Stimulated activated CD8-positive, alpha-beta memory T cell treated with anti-CD3 and anti-CD28 coated beads, Interleukin-15, amount 100 ng/mL, for 48 hours (primary cell): ENCODE results near the gene SLC6A2.

ENCODE experiments used
- DNase-seq, 2 donors: peaks; one replicate each; pipeline ENCODE4 v3.0.0-alpha.2; 2020; ENCODE audit warnings: low read depth in 2 of 2

The SLC6A2 gene

DNA sequence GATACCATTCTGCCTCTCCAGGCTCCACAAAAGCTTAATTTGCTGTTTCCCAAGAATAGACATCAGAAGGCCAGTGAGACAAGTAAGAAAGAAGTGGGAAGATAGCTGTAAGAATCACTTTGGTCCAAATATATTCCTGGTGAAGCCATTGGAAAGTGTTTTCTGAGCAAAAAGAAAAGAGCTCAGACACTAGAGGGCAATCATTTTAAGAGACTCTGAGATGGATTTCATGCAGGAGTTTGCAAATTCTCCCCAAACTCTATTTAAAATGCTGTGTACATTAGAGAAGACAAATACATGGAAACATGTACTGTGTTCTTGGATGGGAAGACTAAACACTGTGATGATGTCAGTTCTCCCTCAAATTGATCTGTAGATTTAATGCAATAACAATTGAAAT is 8.0 kb upstream of the SLC6A2 start:
- no peak for DNase-seq

GRCh38 chr16:55651841-55652824 is 3.7 kb upstream of the SLC6A2 start:
- no peak for DNase-seq

GRCh38 chr16:55653106-55653505 is 2.7 kb upstream of the SLC6A2 start:
- DNase-seq: no peak

GRCh38 chr16:55655381-55655896 is 349 bp upstream of the SLC6A2 start:
- no peak for DNase-seq

DNA sequence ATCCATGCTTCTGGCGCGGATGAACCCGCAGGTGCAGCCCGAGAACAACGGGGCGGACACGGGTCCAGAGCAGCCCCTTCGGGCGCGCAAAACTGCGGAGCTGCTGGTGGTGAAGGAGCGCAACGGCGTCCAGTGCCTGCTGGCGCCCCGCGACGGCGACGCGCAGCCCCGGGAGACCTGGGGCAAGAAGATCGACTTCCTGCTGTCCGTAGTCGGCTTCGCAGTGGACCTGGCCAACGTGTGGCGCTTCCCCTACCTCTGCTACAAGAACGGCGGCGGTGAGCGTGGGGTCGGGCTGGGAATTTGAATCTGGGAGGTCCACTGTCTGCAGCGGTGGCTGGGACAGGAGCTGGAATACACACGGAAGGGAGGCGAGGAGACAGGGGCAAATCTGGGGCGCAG is 904 bp downstream of the SLC6A2 start:
- no peak for DNase-seq

DNA sequence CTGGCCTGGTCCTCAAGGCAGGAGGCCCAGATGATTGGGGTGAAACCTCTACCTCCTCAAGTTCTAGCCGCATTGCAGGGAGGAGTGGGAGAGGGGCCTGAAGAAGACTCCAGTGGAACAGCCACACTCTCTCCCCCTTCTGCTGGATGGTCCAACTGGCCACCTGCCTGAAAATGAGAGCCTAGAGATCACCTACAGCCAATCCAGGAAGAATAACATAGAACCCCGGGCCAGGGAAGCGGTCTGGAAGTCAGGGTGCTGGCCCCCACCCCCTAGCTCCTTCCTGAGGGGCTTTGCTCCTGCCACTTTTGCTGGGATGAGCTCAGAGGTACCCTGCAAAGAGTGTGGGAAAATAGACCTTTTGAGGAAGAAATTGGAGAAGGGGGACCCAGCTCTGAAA is 1.8 kb downstream of the SLC6A2 start:
- DNase-seq: no peak

DNA sequence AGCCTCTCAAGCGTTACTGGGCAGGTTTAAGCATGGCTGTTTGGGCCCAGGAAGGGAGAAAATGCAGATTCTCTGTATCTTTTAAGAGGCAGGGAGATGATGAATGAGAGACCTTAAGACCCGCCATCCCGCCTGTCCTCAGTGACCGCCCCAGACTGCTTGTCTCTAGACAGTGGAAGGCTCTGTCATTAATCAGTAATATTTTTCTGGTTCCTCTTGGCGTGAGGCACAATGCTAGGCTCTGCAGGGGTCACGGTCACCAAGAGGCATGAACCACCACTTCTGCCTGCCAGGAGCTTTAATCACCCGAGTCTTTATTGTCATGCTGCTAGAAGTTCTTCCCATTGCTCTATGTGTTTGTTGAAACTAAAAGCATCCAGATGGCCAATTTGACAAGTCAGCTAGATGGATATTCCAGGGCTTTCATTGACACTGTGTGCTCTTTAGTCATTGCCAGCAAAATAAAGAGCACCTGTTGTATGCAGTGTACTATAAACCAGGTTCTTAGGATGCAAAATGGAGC is 3.2 kb downstream of the SLC6A2 start:
- no peak for DNase-seq

DNA sequence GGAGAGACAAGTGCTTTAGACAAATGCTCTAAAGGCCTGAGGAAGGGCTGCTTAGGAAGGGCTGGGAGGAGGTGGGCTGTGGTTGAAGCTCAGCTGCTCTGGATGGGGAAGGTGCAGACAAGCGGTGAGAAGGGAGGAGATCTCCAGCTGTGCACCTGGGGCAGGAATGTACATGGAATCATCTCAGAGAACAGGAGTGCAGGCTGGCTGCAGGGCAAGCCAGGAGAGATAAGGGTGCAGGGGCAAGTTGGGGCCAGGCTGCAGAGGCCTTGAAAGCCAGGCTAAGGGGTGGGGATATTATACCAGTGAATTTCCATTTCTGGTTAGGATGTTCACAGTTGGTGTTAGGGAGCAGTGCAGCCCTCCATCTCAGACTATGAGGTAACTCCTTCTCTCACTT is 4.2 kb downstream of the SLC6A2 start:
- no peak for DNase-seq

DNA sequence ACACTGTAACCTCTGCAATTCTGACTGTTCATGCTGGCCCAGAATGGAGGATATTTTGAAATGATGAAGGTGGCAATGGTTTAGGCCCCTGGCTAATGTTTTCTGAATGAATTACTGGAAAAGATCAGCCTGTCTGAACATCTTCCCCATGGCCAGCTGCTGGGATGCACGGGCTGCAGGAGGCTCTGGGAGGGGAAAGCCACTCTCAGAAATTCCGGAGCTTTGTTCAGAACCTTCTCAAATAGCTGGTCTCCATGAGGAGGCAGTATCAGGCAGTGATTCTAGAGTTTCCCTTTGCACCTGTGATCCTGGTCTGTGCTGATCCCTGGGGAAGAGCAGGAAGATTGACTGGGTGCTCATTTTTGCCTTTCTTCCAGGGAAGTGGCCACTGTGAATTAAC is 5.0 kb downstream of the SLC6A2 start:
- DNase-seq: no peak

GRCh38 chr16:55661941-55662643 is 6.3 kb downstream of the SLC6A2 start:
- DNase-seq: no peak

DNA sequence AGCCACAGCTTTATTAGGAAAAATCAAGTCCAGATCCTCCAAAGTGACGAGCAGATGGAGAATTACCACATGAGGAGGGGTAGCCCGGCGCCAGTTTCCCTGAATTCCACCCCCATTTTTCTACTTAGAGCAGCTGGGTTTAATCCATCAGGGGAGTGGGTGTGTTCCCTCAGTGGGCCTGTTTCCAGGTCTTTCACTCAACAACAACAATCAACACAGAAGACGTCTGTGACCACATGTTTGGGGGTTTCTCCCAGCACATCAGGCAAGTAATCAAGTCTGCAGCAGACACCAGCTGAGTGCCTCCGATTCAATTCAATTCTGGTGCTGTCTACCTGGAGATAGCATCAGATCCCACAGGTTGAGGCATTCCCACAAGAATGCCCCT is 6.8 kb downstream of the SLC6A2 start:
- DNase-seq: no peak

- no peak for DNase-seq
Measured at GRCh38 chr16:55663225-55663624, 7.4 kb downstream of the SLC6A2 start.

DNA sequence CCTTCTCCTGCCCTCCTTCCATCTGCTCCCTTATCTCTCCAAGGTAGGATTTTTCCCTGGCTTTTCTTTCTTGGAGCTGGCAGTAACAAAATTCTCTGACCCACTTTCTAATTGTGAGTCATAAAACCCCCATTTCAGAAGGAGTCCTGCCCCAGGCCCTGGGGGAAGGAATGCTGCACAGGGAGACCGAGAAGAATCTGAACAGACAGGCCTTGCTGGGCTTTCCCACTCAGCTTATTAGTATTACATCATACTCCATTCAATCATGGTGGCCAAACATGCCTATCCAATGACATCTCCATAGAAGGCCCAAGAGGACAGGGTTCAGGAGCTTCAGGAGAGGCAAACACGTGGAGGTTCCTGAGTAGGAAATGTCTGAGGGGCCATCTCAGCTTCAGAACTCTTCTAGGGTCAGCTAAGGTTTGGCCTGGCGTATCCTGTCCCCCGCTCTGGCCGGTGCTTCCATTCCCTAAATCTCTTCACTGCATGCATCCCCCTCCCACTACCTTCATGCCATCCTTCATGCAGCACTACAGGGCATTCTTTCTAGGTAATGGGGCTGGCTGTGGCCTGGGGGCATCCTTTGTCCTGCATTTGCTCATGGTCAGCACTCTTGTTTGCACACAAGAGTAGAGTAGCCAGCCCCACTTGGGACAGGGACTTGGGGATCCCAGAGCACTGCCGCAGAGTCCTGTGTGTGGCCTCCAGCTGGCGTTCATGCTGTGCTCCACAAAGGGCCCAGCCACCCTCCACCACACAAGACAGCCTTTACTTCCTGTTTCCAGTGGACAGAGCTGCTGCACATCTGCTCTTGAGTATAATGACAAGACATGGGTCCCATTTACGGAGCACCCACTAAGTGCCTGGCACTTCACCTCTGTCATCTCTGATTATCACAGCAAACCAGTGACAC is 8.2 kb downstream of the SLC6A2 start:
- DNase-seq: no peak

GRCh38 chr16:55664786-55665407 is 9.1 kb downstream of the SLC6A2 start:
- DNase-seq: no peak

DNA sequence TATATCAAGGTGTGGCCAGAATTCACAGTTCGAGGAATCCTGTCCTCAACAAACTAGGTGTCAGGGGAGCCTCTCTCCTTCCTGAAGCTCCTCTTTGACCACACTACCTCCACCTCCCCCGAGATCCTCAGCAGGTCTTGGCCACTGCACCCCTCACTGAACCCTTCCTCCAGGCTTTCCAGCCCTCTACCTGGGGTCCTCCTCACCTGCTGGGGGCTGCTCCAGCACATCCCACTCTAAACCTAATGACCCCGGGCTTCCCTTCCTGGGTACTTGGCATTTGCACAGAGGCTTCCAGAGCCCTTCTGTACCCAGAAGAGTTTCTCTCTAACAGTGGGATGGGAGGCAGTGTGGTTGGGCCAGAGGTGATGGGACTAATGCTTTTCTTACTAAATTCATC is 9.7 kb downstream of the SLC6A2 start:
- no peak for DNase-seq

GRCh38 chr16:55666012-55666411 is 10.2 kb downstream of the SLC6A2 start:
- no peak for DNase-seq

DNA sequence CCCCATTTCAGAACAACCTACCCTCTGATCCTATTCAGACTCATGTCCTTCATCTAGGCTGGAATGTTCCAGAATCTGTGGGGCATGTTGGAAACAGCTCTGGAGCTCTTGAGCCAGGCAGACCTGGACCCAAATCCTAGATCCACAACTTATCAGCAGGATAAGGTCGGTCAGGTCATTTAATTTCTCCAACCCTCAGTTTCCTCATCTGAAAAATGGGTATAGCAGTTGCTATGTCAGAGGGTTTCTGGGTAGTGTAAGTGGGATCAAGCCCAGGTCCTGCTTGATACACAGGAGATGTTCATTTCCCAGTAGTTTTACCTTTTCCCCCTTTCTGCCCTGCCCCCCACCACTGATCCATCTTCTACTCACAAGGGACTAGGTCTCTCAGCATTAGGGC is 12.0 kb downstream of the SLC6A2 start:
- no peak for DNase-seq

DNA sequence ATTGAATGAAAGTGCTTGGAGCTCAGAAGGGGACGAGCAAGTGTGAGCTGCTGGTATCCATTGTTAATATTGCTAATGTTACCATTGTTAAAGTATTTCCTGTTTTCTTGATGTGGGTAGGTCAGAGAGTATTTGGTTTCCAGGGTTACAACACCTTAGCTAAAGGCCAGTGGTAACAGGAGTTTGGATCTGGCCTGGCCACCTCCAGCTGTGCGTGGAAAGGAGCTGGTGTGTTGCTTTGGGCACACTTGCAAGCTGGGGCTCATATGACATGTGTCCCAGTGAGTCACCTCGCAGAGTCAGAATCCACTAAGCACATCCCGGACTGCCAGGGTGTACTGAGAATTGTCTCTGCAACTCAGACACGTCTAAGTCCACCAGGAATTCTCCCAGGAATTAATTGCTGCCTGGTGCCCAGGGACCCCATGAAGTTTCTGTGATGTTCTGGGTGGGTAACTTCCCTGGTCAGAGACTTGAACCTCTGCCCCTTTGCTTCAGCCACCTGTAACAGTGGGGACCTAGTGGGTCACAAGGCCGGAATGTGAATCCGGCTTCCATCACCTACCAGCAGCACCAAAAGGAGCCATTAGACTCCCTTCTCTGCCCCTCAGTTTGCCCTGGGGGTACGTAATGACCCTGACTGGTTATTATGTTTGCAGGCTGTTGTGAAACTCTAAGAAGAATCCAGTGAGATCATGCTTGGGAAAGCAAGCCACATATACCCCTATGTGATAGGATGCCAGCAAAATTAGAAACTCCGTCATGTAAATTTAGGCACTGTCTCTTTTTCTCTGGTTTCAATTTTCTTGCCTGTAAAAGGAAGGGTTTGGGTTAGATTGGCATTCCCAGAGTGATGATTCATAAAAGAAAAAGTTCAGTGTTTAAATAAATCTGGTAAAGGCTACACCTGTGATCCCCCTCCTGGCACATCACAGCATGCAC is 12.8 kb downstream of the SLC6A2 start:
- DNase-seq: no peak

DNA sequence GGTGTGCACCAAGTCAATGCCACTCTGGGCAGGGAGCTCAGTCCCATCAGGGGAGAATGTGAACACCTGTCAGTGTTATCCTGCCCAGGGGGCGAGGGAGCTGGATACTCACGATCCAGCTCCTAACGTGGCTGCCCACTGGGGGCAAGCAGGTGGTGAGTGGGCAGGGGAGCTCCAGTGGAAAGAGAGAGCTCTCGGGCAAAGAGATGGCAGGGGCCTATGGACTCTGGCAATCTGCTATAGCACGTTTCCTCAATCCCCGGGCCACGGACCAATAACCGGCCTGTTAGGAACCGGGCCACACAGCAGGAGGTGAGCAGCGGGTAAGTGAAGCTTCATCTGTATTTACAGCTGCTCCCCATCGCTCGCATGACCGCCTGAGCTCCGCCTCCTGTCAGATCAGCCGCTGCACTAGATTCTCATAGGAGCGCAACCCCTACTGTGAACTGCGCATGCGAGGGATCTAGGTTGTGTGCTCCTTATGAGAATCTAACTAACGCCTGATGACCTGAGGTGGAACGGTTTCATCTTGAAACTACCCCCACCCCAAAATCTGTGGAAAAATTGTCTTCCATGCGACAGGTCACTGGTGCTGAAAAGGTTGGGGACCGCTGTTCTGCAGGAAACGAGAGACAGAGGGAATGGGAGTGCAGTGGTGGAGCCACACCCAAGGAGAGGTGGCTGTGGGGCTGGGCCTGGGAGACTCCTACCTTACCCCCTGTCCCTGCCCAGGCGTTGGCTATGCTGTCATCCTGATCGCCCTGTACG is 15.6 kb downstream of the SLC6A2 start:
- no peak for DNase-seq
